ENCODE data around the gene STAG3.
"Not testable (repeated sequence)": the region's sequence is repeated elsewhere in the genome, so short reads cannot be mapped to it uniquely, and the experiment has no call there.

STAG3 gene

GRCh38 chr7:100177045-100178001 is at the start of gene STAG3, which contains the start of gene GPC2:
TSS of gene STAG3 (plus strand) at chr7:100177918. CDS start at chr7:100180557, 2,639 bp downstream.
TSS of gene GPC2 (minus strand) at chr7:100177381. CDS start at chr7:100177199, 182 bp downstream.
- DNase-seq = peak; percentile 98

- DNase-seq = no peak
These were observed 49.1 kb upstream of the STAG3 start for GRCh38 chr7:100128637-100128963.

GRCh38 chr7:100130220-100130607 is 47.5 kb upstream of the STAG3 start:
- DNase-seq = not testable (repeated sequence)

GRCh38 chr7:100130608-100131453 is 46.9 kb upstream of the STAG3 start:
- peak; percentile 92 for DNase-seq

- no peak for DNase-seq
These were observed 45.6 kb upstream of the STAG3 start for GRCh38 chr7:100132126-100132525.

- peak; percentile 84 for DNase-seq
These were observed 45.0 kb upstream of the STAG3 start for GRCh38 chr7:100132697-100133151.

GRCh38 chr7:100137851-100138760 is 39.6 kb upstream of the STAG3 start:
- no peak for DNase-seq

GRCh38 chr7:100141555-100141949 is 36.2 kb upstream of the STAG3 start:
- DNase-seq = no peak

GRCh38 chr7:100142461-100142860 is 35.3 kb upstream of the STAG3 start:
- no peak for DNase-seq

GRCh38 chr7:100146350-100146749 is 31.4 kb upstream of the STAG3 start:
- not testable (repeated sequence) for DNase-seq

- no peak for DNase-seq
These were observed 30.4 kb upstream of the STAG3 start for GRCh38 chr7:100147278-100147677.

GRCh38 chr7:100148225-100148558 is 29.5 kb upstream of the STAG3 start:
- no peak for DNase-seq

- peak; percentile 99 for DNase-seq
These were observed 29.0 kb upstream of the STAG3 start, which contains the start of gene LAMTOR4 for GRCh38 chr7:100148559-100149328. TSS of gene LAMTOR4 (plus strand) at chr7:100148918. CDS start at chr7:100148973, 55 bp downstream.

- no peak for DNase-seq
These were observed 25.3 kb upstream of the STAG3 start for GRCh38 chr7:100152404-100152803.

GRCh38 chr7:100152937-100153666 is 24.6 kb upstream of the STAG3 start:
- no peak for DNase-seq

- DNase-seq = no peak
These were observed 23.8 kb upstream of the STAG3 start for GRCh38 chr7:100153708-100154535.

- DNase-seq = no peak
These were observed 22.8 kb upstream of the STAG3 start for GRCh38 chr7:100154651-100155491.

GRCh38 chr7:100155553-100156317 is 22.0 kb upstream of the STAG3 start:
- DNase-seq = no peak
